SH-SY5Y (cell line): ENCODE results near the gene PTPRR.

Source experiments
- GATA2 ChIP-seq: IDR thresholded peaks from 2 replicates; pipeline ENCODE4 v1.6.1; 2011; ENCODE audit warnings: mild to moderate bottlenecking, low read depth, low read length
- GATA3 ChIP-seq: IDR thresholded peaks from 2 replicates; pipeline ENCODE4 v1.6.1; 2011; ENCODE audit warnings: low read depth, mild to moderate bottlenecking, low read length, moderate library complexity

Gene PTPRR

GRCh38 chr12:70603044-70603443 lies 317.5 kb downstream of the PTPRR start:
- TF ChIP-seq GATA2 (no peak), GATA3 (no peak)

DNA sequence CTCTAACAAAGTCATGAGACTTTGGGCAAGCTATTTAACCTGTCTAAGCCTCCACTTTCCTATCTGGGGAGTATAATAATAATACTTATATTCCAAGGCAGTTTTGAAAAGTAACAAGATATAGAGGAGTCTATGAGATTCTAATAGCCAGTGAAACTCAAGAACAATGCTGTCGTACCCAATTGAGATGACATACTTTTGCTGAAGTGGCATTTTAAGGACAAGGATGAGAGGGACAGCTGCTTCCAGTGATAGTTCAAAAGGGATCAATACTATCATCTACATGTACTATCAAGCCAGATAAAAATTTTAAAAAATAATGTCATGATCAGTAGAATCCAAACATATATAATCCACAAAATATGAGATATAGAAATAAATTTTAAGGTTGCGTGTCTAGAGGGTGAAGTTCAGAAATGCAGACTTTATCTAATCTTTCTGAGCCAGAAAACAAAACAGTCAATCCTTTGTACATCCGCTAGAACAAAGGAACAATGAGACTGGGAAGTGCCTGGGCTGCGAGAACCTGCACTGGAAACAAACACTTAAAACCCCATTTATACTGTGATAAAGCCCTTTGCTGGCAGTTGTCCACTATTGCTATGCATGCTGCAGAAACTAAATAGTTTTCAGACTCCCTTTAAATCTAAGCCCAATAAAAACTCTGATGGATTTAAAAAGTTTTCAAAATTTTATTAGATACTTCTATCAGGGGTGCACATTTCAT lies 321.9 kb downstream of the PTPRR start:
- no peak for TF ChIP-seq GATA2
- TF ChIP-seq GATA3, result no peak

DNA sequence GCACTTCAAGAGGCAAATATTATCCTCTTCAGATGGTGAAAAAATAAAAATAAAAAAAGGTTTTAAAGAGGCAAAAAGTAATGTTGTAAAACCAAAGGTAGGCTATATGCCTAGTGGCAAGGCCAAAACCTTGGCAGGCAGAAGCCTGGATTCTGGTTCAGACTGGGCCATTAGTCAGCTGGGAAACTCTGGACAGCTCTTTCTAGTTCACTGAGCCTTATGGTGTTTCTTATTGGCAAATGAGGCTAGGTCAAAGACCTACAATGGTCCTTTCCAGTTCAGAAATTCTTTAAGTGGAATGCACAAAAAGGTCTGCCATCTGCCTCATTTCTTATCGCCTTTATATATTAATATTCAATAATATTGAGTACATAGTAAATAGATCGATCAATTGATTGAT lies 327.9 kb downstream of the PTPRR start:
- TF ChIP-seq GATA2, result no peak
- TF ChIP-seq GATA3, result no peak

- TF ChIP-seq GATA2 (no peak), GATA3 (no peak)
Observed at GRCh38 chr12:70590549-70591226, 329.9 kb downstream of the PTPRR start.

DNA sequence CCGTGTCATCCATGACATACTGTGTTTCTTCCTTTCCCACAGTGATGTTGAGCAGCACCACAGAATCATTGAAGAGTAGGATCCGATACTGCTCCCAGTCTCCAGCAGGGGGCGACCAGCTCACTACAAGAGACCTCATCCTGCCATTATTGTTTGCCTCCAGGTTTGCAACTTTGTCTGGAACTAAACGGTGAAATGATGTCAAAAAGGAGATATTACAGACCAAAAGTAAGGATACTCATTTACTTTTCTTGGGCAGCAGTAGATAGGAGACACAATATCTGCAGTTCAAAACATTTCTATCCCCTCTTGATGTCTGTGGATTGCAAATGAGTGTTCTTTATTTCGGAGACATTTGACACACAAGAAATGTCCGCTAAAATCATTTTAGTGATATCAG lies 330.5 kb downstream of the PTPRR start:
- TF ChIP-seq GATA2, result no peak
- no peak for TF ChIP-seq GATA3
